GM18505 (cell line): ENCODE data around the gene CCDC3.

Experiments used
- ATAC-seq: cut with Tn5 transposase; IDR thresholded peaks from one replicate; pipeline ENCODE4 v1.9.1; 2021; ENCODE audit not compliant: unreplicated experiment
- POLR2A ChIP-seq: IDR thresholded peaks from 4 replicates; pipeline ENCODE4 v1.6.1; 2011; ENCODE audit warnings: borderline replicate concordance; ENCODE audit not compliant: insufficient read depth, insufficient read length; ENCODE audit errors: extremely low read depth

Gene CCDC3

DNA sequence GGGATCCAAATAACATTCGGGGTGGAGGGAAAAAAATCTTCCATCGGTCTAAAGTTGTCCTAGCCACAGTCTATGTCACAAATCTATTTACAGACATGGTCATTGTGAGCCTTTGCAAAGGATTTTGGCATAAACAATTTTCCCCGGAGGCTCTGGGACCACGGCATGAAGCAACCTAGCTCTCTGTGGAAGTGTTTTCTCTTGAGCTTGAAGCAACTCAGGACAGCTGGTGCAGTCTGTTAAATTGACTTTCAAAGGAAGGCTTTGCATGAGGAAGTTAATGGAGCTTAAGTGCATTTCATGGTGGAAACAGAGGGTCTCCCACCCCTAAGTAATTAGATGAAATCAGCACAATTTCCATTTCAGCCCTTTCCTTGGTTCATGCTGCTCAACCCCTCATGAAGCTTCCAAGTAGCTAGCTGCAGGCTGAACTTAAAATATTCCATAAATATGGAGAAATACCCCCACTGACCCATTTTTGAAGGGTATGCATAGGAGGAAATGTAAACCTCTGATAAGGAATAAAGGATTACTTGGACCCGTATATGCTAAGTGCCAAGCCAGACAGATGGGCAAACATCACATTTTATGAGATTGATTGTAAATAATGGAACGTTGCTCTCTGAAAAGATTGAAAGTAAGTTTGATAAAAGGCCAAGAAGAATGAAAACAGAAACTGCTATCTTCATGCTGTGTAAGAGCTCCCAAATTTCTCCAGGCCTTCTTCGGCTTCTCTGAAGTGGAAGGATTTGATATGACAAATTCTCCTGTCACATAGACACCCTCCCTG, 39.9 kb downstream of the CCDC3 start:
- TF ChIP-seq POLR2A: no peak
- no peak for ATAC-seq

DNA sequence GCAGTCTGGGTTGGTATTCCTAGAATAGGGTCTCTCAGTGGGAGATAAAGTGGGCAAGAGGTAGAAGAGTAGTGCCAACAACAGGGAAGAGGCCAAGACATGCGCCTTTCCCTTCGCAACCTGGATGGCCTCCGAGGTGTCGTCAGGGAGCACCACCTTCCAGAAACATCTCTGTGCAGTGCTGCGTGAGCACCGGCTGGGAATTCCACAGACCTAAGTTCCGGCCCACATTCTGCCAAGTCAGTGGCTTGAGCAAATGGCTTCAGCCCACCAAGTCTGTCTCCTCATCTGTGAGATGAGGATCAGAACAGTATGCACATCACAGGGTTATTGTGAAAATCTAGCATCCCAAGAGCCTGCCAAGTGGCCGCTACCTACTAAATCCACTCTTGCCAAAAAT, 40.6 kb downstream of the CCDC3 start:
- no peak for ATAC-seq
- no peak for TF ChIP-seq POLR2A

DNA sequence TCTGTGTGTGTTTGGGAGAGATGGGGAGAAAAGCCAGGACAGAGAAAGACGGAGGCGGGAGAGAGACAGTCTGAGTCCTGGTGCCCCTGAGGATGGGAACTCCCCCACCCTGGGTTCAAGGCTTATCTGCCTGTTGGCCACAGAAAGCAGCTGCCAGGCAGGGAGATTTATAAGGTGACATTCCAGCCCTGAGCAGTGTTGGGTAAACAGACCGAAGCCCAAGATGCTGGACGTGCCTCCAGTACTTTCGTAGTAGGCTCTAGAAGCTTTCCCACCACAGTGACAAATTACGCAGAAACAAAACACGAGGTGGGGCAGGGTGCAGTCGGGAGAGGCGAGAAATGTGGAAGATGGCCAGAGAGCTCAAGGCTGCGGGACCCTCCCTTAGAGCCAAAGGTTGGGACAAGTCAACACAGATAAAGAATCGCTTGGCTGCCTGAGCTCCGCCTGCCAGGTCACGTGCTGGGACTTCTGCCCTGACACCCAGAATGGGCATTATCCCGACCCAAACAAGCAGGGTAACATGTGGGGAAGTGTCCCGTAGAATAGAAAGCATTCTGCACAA, 41.1 kb downstream of the CCDC3 start:
- ATAC-seq: no peak
- TF ChIP-seq POLR2A: no peak

DNA sequence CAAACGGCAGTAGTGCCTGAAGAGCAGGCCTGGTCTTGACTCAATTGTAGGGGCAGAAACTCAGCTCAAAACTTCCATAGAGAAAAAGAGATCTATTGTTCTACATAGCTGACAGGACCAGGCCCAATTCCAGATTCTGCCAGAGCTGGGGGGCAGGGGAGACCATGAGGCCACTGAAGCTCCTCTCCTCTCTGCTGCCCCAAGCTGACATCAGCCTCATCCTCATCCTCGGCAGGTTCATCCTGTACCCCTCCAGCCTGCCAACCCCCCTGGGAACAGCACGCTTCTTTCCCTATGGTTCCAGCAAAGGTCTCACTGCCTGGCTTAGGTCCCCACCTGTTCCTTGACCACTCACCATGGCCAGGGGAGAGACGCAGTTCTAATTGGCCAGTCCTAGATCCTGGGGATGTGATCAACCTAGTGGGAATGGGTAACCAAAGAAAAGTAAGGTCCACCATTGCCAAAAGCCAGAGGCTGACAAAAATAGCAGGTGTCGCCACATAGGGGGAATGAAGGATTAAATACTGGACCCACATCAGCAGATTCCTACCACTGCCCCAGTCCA, 42.9 kb downstream of the CCDC3 start:
- no peak for ATAC-seq
- no peak for TF ChIP-seq POLR2A

DNA sequence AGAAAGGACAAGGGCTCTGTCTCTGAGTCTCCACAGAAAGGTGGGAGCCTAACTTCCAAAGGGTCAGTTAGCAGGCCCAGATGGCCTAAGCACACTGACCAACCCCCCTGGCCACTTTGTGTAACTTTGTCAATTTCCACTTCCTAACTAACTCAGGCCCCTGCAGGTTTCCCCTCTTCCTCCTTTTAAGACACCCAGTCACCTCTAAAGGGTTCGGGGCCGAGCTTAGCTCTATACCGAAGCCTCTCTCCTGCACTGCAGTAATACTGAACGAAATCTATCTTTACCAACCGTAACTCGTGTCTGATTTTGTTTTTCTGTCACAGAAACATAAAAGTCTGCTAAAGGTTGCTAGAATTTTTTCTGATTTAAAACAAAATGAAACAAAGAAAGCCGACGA, 44.4 kb downstream of the CCDC3 start:
- ATAC-seq: no peak
- TF ChIP-seq POLR2A: no peak

DNA sequence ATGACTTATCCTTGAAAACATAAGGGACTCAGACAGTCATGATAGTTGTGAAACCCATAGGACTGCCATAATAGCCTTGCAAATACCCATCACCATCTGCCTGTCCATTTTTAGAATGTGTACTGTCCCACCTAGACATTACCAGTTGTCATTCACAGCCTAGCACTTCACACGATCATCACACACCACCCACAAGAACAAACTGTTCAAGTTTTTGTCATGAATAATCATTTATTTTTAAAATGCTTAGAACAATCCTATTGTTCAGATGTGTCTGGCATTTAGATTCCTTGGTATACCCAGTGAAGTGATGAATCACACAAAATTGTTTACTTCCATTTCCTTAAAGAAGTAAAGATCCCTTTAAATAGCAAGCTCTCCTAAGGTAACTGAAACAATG, 46.6 kb downstream of the CCDC3 start:
- no peak for ATAC-seq
- no peak for TF ChIP-seq POLR2A

DNA sequence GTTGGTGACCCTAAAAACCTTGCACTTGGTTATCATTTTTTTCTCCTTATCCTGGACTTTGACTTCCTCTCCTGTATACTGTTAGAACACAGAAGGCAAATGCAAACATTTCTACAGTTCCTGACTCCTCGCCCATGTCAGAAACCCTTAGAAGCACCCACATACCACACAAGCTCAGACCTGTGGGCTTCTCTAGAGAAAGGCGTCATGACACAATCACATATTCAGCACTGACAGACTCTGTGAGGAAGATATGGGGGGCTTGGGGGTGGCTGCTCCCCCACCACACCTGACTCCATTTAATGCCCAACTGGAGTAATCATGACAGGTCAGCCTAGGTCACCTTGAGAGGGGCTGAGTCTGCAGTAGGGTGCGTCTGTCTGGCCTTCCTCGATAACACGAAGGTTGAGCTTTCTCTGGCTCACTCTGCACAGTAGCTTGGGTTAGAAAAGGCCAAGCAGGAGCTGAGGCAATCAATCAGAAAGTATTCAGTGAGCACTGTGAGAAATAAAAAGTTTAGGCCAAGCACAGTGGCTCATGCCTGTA, 50.9 kb downstream of the CCDC3 start:
- no peak for ATAC-seq
- TF ChIP-seq POLR2A: no peak

DNA sequence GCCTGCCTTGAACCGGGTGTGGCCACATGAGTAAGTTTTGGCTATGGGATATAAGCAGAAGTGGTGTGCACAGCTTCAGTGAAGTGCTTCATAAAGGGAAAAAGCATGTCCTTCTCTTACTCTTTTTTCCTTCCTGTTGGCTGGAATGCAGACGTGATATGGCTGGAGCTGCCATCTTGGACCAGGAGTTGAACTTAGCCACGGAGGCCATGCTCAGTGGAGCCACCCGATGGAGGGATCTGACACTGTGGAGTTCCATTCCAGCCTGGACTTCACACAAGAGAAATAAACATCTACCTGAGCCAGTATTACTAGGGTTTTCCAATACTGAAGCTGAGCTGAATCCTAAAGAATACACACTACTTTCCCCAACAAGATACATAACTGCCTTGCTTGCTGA, 52.3 kb downstream of the CCDC3 start:
- no peak for TF ChIP-seq POLR2A
- no peak for ATAC-seq

DNA sequence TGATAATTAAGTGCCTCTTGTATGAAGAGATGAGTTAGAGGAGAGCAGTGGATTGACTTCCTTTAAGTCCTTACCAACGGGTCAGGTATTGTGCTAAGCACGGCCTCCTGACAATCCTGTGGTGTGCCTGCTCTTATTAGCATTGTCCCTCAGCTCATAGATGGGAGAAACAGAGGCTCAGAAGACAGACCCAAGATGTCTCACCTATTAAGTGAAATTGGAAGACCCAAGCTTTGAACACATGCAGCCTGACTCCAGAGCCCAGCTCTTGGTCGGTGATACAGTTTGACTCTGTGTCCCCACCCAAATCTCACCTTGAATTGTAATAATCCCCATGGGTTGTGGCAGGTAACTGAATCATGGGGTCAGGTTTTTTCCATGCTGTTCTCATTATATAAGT, 53.8 kb downstream of the CCDC3 start:
- no peak for TF ChIP-seq POLR2A
- ATAC-seq: no peak

DNA sequence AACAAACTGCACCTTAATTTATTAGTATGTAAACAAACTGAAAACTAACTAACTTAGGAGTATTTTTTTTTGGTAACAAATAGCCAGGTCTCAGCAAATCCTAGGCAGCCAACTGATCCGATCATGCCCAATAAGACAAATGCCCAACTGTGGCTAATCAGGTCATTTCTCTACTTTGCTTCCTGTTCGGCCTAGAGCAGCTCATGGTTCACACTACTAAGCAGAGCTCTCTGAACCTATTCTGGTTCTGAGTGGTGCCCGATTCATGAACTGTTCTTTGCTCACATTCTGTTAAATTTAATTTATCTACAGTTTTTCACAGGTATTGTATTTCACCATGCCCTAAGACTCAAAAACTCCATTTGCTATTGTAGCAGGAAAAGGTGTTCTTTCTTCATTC, 55.1 kb downstream of the CCDC3 start:
- no peak for TF ChIP-seq POLR2A
- no peak for ATAC-seq

DNA sequence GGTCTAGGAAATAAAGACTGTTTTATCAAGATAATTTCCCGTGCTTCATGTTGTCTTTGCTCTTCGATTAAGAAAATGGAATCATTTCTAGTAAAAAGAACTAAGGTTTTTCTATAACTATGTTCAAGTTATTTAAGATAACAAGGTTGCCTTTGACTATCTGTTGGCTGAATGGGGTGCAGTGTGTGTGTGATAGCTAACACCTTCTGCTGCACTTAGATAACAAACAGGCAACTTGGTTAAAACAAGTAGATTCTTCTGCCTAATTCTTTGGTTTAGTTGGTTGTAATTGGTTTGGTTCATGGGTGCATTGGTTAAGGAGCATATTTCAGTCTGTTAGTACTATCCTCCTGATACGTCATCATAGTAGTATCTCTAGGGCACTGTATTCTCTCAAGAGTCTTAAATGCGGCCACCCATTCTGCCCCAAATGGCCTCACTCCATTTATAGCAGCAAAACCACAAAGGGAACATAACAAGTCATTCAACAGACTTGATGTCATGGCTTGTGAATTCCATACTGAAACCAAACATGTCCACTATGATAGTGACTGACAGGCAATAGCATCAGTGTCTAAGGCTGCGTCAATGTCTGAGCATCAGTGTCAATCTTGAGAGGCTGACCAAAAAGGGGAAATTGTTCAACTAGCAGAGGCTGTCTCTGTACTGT, 55.7 kb downstream of the CCDC3 start:
- ATAC-seq: no peak
- no peak for TF ChIP-seq POLR2A

DNA sequence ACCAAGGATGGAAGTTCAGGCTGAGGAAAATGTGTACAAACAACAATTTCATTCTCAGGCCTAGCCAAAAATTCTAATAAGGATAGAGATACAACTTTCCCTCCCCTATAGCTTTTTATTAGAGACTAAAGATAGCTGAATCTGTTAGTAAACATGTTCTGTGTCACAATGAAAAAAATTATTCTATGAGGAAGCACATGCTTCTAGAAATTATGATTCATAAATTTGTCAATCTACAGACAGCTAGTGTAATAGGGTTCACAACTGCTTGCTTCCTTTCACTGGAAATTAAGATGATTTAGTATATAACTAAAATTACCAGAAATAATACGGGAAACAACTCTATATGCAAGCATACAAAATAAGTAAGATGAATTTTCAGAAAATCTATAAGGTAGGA, 56.6 kb downstream of the CCDC3 start:
- ATAC-seq: no peak
- TF ChIP-seq POLR2A: no peak

DNA sequence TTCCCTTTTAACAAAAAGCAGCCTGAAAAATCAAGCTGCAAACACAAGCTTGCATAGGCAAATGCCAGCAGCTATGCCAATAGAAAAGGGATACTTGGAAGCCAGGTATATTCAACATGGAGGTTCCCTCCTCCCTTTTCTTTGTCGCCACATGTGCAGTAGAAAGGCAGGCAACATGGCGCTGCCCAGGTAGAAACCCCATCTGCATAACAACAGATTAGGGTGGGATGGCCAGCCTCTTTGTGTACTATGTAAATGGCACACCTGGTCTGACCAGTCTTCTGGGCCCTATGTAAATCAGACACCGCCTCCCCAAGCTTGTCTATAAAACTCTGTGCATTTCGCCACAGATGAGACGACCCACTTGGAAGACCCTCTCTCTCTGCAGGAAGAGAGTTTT, 58.1 kb downstream of the CCDC3 start:
- ATAC-seq: no peak
- no peak for TF ChIP-seq POLR2A

DNA sequence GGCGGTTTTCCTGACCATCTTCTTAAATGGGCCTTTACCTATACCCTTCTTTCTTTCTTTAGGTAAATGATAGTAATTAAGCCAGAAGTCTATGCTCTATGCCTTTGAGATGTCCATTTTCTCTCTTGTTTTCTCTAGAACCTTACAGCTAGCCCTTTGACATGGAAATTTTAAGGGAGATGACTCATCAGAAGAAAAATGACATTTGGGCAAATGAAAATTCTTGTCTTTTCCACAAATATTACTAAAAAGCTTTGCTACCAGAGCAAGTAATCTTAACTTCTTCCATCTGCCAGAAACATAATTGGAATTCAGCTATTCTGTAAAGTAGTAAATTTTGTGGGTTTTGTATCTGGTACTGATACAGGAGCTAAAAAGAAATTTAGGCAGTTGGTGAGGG, 59.5 kb downstream of the CCDC3 start:
- ATAC-seq: no peak
- no peak for TF ChIP-seq POLR2A

DNA sequence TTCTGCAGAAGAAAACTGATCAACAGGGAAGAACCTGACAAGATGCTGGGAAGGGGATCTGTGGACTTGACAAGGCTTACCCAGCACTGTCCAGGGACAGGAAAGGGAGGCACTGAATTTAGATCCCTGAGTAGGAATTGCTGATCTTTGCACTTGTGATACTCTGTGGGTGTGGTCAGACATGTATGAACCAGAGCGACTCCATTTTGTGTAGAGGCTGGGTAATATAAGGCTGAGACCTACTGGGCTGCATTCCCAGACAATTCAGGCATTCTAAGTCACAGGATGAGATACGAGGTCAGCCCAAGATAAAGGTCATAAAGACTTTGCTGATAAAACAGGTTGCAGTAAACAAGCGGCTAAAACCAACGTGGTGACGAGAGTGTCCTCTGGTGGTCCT, 60.7 kb downstream of the CCDC3 start:
- no peak for ATAC-seq
- TF ChIP-seq POLR2A: no peak

DNA sequence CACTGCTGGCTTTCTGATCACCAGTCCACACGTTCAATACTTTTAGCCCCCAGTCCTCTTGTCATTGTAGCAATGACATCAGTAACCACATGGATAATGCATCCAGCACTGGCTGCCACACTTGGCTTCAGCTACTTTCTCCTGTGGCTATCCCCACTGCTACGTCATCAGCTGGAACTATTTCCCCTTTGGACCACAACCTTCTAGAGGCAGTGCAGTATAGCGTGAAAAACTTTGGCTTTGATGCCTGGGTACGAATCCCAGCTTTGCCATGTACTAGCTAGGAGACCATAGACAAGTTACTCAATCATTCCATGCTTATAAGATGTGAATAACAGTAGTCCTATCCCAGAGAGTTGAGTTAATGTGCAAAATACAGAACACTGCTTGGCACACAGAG, 63.2 kb downstream of the CCDC3 start:
- ATAC-seq: no peak
- no peak for TF ChIP-seq POLR2A
